ENCODE data around the gene PABPN1. TPM values are rescaled to one million over a fixed set of nuclear protein-coding genes. Genes with fewer than 3 reads are reported as not detected.
A peak's percentile ranks its signal among the peaks of the same experiment; 100 is the strongest.

PABPN1 gene
- total and polyA plus RNA-seq, 2 of the 13 experiments (the other 11 are each of a cell fraction or from before 2014, with no cell fraction given), result 233 to 524 TPM

- TF ChIP-seq ATF6 (CRISPR knock-in tag; conservative IDR thresholded peaks at IDR 0.05) (0 out of 2 replicates have a peak, but pooled peaks have one; percentile 4), CREB1 (IDR thresholded peaks at IDR 0.05) (no peak), CREB1 (CRISPR knock-in tag; IDR thresholded peaks at IDR 0.05) (no peak), SMAD1 (CRISPR knock-in tag; IDR thresholded peaks at IDR 0.05; ENCODE audit: borderline replicate concordance, low read depth) (0 out of 2 replicates have a peak, but pooled peaks have one; percentile 45), ISL2 (CRISPR knock-in tag; IDR thresholded peaks at IDR 0.05) (no peak), MZF1 (CRISPR knock-in tag; IDR thresholded peaks at IDR 0.05; ENCODE audit: borderline replicate concordance) (no peak), NR2C2 (CRISPR knock-in tag; IDR thresholded peaks at IDR 0.05; ENCODE audit: borderline replicate concordance) (no peak), ZNF354B (CRISPR knock-in tag; IDR thresholded peaks at IDR 0.05) (0 out of 2 replicates have a peak, but pooled peaks have one; percentile 28), ETV6 (CRISPR knock-in tag; conservative IDR thresholded peaks at IDR 0.05) (peak; percentile 17; the same call in 1 of the 2 replicates), ZNF460 (CRISPR knock-in tag; IDR thresholded peaks at IDR 0.05; ENCODE audit: borderline replicate concordance) (no peak), ZBTB42 (CRISPR knock-in tag; IDR thresholded peaks at IDR 0.05) (peak; percentile 76), ZNF619 (CRISPR knock-in tag; IDR thresholded peaks at IDR 0.05) (no peak), ZNF652 (CRISPR knock-in tag; IDR thresholded peaks at IDR 0.05; ENCODE audit: borderline replicate concordance, low read depth) (0 out of 2 replicates have a peak, but pooled peaks have one; percentile 2), ATM (IDR thresholded peaks at IDR 0.05; ENCODE audit: borderline replicate concordance) (no peak), BORCS8-MEF2B (CRISPR knock-in tag; IDR thresholded peaks at IDR 0.05) (peak; percentile 14; the same call in 1 of the 2 replicates), PPARG (CRISPR knock-in tag; conservative IDR thresholded peaks at IDR 0.05) (no peak), ZNF572 (CRISPR knock-in tag; IDR thresholded peaks at IDR 0.05) (peak; percentile 99), ATF4 (CRISPR knock-in tag; IDR thresholded peaks at IDR 0.05) (peak in 1 of 2 experiments; percentile 38; a peak in 1 of 4 replicates), NFE2L1 (CRISPR knock-in tag; IDR thresholded peaks at IDR 0.05; ENCODE audit: borderline replicate concordance) (0 out of 2 replicates have a peak, but pooled peaks have one; percentile 69), RFX3 (CRISPR knock-in tag; IDR thresholded peaks at IDR 0.05) (no peak), NFIB (CRISPR knock-in tag; IDR thresholded peaks at IDR 0.05; ENCODE audit: borderline replicate concordance) (no peak), ZNF737 (CRISPR knock-in tag; IDR thresholded peaks at IDR 0.05; ENCODE audit: borderline replicate concordance) (0 out of 2 replicates have a peak, but pooled peaks have one; percentile 76), ZNF772 (CRISPR knock-in tag; IDR thresholded peaks at IDR 0.05) (peak; percentile 60; the same call in 1 of the 2 replicates)
- TF ChIP-seq, protein P1, sequence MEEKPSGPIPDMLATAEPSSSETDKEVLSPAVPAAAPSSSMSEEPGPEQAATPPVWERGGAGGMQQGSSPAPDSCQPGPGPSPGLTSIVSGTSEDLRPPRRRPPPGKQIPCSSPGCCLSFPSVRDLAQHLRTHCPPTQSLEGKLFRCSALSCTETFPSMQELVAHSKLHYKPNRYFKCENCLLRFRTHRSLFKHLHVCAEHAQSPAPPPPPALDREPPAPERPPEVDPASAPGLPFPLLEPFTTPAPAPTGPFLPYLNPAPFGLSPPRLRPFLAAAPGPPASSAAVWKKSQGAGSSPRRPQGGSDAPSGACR (CRISPR knock-in tag; IDR thresholded peaks at IDR 0.05), result peak; percentile 25; the same call in 1 of the 2 replicates
- TF ChIP-seq, protein P2, sequence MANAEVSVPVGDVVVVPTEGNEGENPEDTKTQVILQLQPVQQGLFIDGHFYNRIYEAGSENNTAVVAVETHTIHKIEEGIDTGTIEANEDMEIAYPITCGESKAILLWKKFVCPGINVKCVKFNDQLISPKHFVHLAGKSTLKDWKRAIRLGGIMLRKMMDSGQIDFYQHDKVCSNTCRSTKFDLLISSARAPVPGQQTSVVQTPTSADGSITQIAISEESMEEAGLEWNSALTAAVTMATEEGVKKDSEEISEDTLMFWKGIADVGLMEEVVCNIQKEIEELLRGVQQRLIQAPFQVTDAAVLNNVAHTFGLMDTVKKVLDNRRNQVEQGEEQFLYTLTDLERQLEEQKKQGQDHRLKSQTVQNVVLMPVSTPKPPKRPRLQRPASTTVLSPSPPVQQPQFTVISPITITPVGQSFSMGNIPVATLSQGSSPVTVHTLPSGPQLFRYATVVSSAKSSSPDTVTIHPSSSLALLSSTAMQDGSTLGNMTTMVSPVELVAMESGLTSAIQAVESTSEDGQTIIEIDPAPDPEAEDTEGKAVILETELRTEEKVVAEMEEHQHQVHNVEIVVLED (CRISPR knock-in tag; IDR thresholded peaks at IDR 0.05; ENCODE audit: borderline replicate concordance), result no peak
- TF ChIP-seq, protein P3, sequence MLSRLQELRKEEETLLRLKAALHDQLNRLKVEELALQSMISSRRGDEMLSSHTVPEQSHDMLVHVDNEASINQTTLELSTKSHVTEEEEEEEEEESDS (CRISPR knock-in tag; IDR thresholded peaks at IDR 0.05; ENCODE audit: borderline replicate concordance), result 0 out of 2 replicates have a peak, but pooled peaks have one; percentile 51
These were observed 35.7 kb upstream of the PABPN1 start (continued) for GRCh38 chr14:23285530-23286019.
